SK-N-SH (cell line): ENCODE results near the gene SEMA4D. TPM values are rescaled to one million over a fixed set of nuclear protein-coding genes. Genes with fewer than 3 reads are reported as not detected.

ENCODE experiments used
- CTCF ChIA-PET: fragments of 300-600, 350-600 bp; formaldehyde crosslinking; extraction: SDS; loops from one replicate; lab custom pipeline; 2021; lab: Yijun Ruan, JAX
- POLR2A ChIA-PET: fragments of 350-600 bp; sonication (Branson Sonifier 250); formaldehyde crosslinking; extraction: SDS; loops from one replicate; lab custom pipeline; 2020; ENCODE audit warnings: antibody characterized with exemption, inconsistent platforms; lab: Yijun Ruan, JAX
- DNase-seq: peaks from one replicate; pipeline ENCODE4 v3.0.0; 2012
- H2AFZ ChIP-seq: fragments of 200-600 bp; sonication (generic); 2 replicates; pipeline ENCODE4 v1.8.1; 2016; ENCODE audit warnings: antibody characterized with exemption, mild to moderate bottlenecking, low read depth
- H3F3A ChIP-seq: fragments of 200-600 bp; sonication (generic); replicated peaks from 2 replicates; pipeline ENCODE3; 2016; ENCODE audit warnings: antibody characterized with exemption, mild to moderate bottlenecking; ENCODE audit not compliant: insufficient read depth
- H3K27ac ChIP-seq, 2 experiments: fragments of 200-500 bp in 1 of 2; fragments of 200-600 bp in 1 of 2; sonication (Bioruptor generic) in 1 of 2; sonication (generic), shearing (Covaris generic) in 1 of 2; 2 replicates each; pipeline versions ENCODE4 v1.5.1 to v1.6.1; 2014 to 2016; ENCODE audit warnings: low read depth in 2 of 2, inconsistent platforms in 1 of 2, low read length in 1 of 2, mild to moderate bottlenecking in 1 of 2, mixed read lengths in 1 of 2
- H3K27me3 ChIP-seq: fragments of 200-600 bp; sonication (generic), shearing (Covaris generic); 2 replicates; pipeline ENCODE4 v1.6.1; 2016; ENCODE audit warnings: mixed run types; ENCODE audit not compliant: insufficient read depth
- H3K36me3 ChIP-seq, 2 experiments: fragments of 200-500 bp in 1 of 2; fragments of 200-600 bp in 1 of 2; sonication (Bioruptor generic) in 1 of 2; sonication (generic) in 1 of 2; replicated peaks in 1 of 2; 2 replicates each; pipeline versions ENCODE3 to v1.5.1; 2014 to 2016; ENCODE audit warnings: low read length in 1 of 2, mild to moderate bottlenecking in 1 of 2; ENCODE audit not compliant: insufficient read depth in 2 of 2, control insufficient read depth in 1 of 2
- H3K4me1 ChIP-seq, 2 experiments: fragments of 200-500 bp in 1 of 2; fragments of 200-600 bp in 1 of 2; sonication (Bioruptor generic) in 1 of 2; sonication (generic), shearing (Covaris generic) in 1 of 2; 2 replicates each; pipeline versions ENCODE4 v1.5.1 to v1.6.1; 2014 to 2016; ENCODE audit warnings: low read depth in 1 of 2, low read length in 1 of 2, mixed run types in 1 of 2; ENCODE audit not compliant: insufficient read depth in 2 of 2, control insufficient read depth in 1 of 2
- H3K4me2 ChIP-seq: fragments of 200-600 bp; sonication (generic), shearing (Covaris generic); 2 replicates; pipeline ENCODE4 v1.6.1; 2017; ENCODE audit warnings: mixed run types
- H3K4me3 ChIP-seq, 2 experiments: fragments of 200-500 bp in 1 of 2; fragments of 200-600 bp in 1 of 2; sonication (Bioruptor generic) in 1 of 2; sonication (generic), shearing (Covaris generic) in 1 of 2; 2 replicates each; pipeline versions ENCODE4 v1.5.1 to v1.8.1; 2014 to 2016; ENCODE audit warnings: low read depth in 2 of 2, inconsistent platforms in 1 of 2, low read length in 1 of 2, mild to moderate bottlenecking in 1 of 2, mixed read lengths in 1 of 2, moderate library complexity in 1 of 2
- H3K79me2 ChIP-seq: fragments of 200-600 bp; sonication (generic); 2 replicates; pipeline ENCODE4 v1.8.1; 2017; ENCODE audit warnings: mild to moderate bottlenecking; ENCODE audit not compliant: insufficient read depth
- H3K9ac ChIP-seq: fragments of 200-600 bp; sonication (generic); 2 replicates; pipeline ENCODE4 v1.6.1; 2017; ENCODE audit warnings: mixed run types
- H3K9me2 ChIP-seq: fragments of 200-600 bp; sonication (generic); 2 replicates; pipeline ENCODE4 v1.6.1; 2017; ENCODE audit warnings: mixed run types
- H3K9me3 ChIP-seq: fragments of 200-600 bp; sonication (generic); 2 replicates; pipeline ENCODE4 v1.6.1; 2017; ENCODE audit warnings: mixed run types, mild to moderate bottlenecking, moderate library complexity
- H4K20me1 ChIP-seq: fragments of 200-600 bp; sonication (generic); 2 replicates; pipeline ENCODE4 v1.6.1; 2017; ENCODE audit warnings: mild to moderate bottlenecking, mixed run types; ENCODE audit not compliant: insufficient read depth
- CTCF ChIP-seq: fragments of 200-600 bp; sonication (generic); IDR thresholded peaks from 2 replicates; pipeline ENCODE4 v1.6.1; 2017; ENCODE audit warnings: antibody characterized with exemption, mild to moderate bottlenecking, moderate library complexity
- ELF1 ChIP-seq: IDR thresholded peaks from 2 replicates; pipeline ENCODE4 v1.4.0; 2012
- EP300 ChIP-seq, 2 experiments: IDR thresholded peaks; 2 replicates each; pipeline versions ENCODE4 v1.4.0 to v1.6.1; 2012; ENCODE audit warnings: borderline replicate concordance in 1 of 2, low read depth in 1 of 2, low read length in 1 of 2
- IRF3 ChIP-seq: fragments of 150-350 bp; IDR thresholded peaks from 2 replicates; pipeline ENCODE4 v1.6.1; 2016; ENCODE audit warnings: mild to moderate bottlenecking, low read depth, low read length
- JUND ChIP-seq: IDR thresholded peaks from 2 replicates; pipeline ENCODE4 v1.4.0; 2012
- MAX ChIP-seq: IDR thresholded peaks from 2 replicates; pipeline ENCODE4 v1.4.0; 2012; ENCODE audit warnings: low read depth
- MEF2A ChIP-seq: IDR thresholded peaks from 2 replicates; pipeline ENCODE4 v1.4.0; 2012; ENCODE audit warnings: low read depth, borderline replicate concordance
- MXI1 ChIP-seq: IDR thresholded peaks from 2 replicates; pipeline ENCODE4 v1.6.1; 2012; ENCODE audit warnings: mild to moderate bottlenecking, low read depth, low read length, improper control_type of control experiment
- NFIC ChIP-seq: IDR thresholded peaks from 2 replicates; pipeline ENCODE4 v1.4.0; 2012; ENCODE audit warnings: borderline replicate concordance
- NRF1 ChIP-seq: IDR thresholded peaks from 2 replicates; pipeline ENCODE4 v1.6.1; 2012; ENCODE audit warnings: low read depth, mild to moderate bottlenecking, low read length
- POLR2AphosphoS5 ChIP-seq: IDR thresholded peaks from 2 replicates; pipeline ENCODE4 v1.6.1; 2012; ENCODE audit warnings: low read depth, low read length
- RAD21 ChIP-seq: IDR thresholded peaks from 2 replicates; pipeline ENCODE4 v1.6.1; 2012; ENCODE audit warnings: mild to moderate bottlenecking, low read length
- RCOR1 ChIP-seq: fragments of 150-350 bp; IDR thresholded peaks from 2 replicates; pipeline ENCODE4 v1.6.1; 2017; ENCODE audit warnings: antibody characterized with exemption, low read length
- TAF1 ChIP-seq: IDR thresholded peaks from 2 replicates; pipeline ENCODE4 v1.6.1; 2012; ENCODE audit warnings: low read depth, mild to moderate bottlenecking, low read length, moderate library complexity, borderline replicate concordance
- TCF12 ChIP-seq: IDR thresholded peaks from 2 replicates; pipeline ENCODE4 v1.4.0; 2012
- TEAD4 ChIP-seq: IDR thresholded peaks from 2 replicates; pipeline ENCODE4 v1.4.0; 2012; ENCODE audit warnings: mild to moderate bottlenecking, borderline replicate concordance; ENCODE audit not compliant: insufficient read depth
- USF1 ChIP-seq: IDR thresholded peaks from 2 replicates; pipeline ENCODE4 v1.4.0; 2012; ENCODE audit warnings: low read depth, borderline replicate concordance
- YY1 ChIP-seq: IDR thresholded peaks from 2 replicates; pipeline ENCODE4 v1.4.0; 2012; ENCODE audit warnings: low read depth, mild to moderate bottlenecking
- WGBS: methylation state at CpG from one replicate; pipeline ENCODE4 v1.1.6; 2017; ENCODE audit warnings: low lambda C conversion rate; 5-methylcytosine and 5-hydroxymethylcytosine counted together
- polyA plus RNA-seq, 3 experiments: library from polyadenylated mRNA; depleted of rRNA; stranded (reverse); fragments of >200 nt; gene quantifications; 2 replicates each; pipeline ENCODE4 v1.2.3, GENCODE V29; 2012
- TF ChIP-seq, protein P1 (sequence below): IDR thresholded peaks from 2 replicates; pipeline ENCODE4; 2012

The SEMA4D gene
- polyA plus RNA-seq, 1 of the 3 experiments (the other 2 are of a cell fraction) = 4.8 TPM

DNA sequence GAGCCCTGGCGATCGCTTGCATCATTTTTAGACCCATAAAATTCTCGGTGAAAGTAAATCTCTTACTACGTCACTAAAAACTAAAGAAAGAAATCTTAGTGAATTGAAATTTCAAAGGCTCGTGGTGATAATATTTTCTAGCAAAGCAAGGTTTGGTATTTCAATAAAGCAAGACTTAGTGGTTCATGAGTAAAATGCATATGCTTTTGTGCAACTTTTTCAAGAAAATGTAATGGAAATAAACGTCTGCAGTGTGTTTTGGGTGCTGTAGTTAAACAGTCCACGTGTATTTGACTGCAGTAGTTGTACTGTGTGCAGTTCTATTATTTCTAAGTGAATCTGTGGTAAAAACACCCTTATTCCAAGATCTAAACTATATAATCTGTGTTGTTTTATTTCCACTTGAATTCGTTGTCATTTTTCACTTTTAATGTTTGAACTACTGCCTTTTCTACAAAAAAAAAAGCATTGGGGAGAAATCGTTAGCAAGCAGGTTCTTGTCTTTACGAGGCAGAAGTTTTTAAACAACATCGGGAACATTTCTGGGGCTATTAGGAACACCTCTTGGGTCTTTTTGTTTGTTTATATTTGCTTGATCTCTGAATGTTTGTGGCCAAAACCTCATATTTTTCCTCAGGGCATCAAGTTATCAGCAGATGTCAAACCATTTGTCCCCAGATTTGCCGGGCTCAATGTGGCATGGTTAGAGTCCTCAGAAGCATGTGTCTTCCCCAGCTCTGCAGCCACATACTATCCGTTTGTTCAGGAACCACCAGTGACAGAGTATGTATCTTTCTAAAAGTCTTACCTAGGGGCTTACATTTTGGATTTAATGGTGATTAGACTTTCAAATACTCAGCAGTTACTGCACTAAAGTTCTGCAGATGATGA is 178.7 kb downstream of the SEMA4D start:
- DNase-seq = peak; percentile 40
- ChIA-PET CTCF (interaction anchor here (0.7 to 3.5 kb wide), 13 partner anchors 9 to 236 kb away, joined by 3 to 34 read pairs (median 4); partner anchors contain the start of gene CKS2), POLR2A (interaction anchor here (0.6 to 1.0 kb wide), 7 partner anchors 9 to 1039 kb away, joined by 3 to 5 read pairs (median 3); no protein-coding TSS in a partner anchor)
- WGBS = 7% methylated on average over 13 of the region's 13 CpGs
- peaks cover 36 to 50% of the 10 kb centered on the region in 2 experiments for H3K36me3 ChIP-seq
- peaks cover 92% of the 10 kb centered on the region for H3K79me2 ChIP-seq
- H4K20me1 ChIP-seq = peaks cover 11% of the 10 kb centered on the region
- peak overlapping the region; percentile 47; the same call in 1 of the 2 replicates for H2AFZ ChIP-seq
- H3K4me3 ChIP-seq = peak overlapping the region; percentile 73 to 77
- peaks cover 23 to 30% of the 10 kb centered on the region in 2 experiments for H3K4me1 ChIP-seq
- H3K9me2 ChIP-seq = no peaks in the 10 kb centered on the region
- peak overlapping the region; percentile 96 to 99 for H3K27ac ChIP-seq
- no peaks in the 10 kb centered on the region for H3K27me3 ChIP-seq
- no peaks in the 10 kb centered on the region for H3K9me3 ChIP-seq
- H3K4me2 ChIP-seq = peak overlapping the region; percentile 89
- peak overlapping the region; percentile 93 for H3K9ac ChIP-seq
- TF ChIP-seq MXI1 (peak; percentile 94), RCOR1 (no peak)
- peaks cover 42% of the 10 kb centered on the region for H3F3A ChIP-seq

DNA sequence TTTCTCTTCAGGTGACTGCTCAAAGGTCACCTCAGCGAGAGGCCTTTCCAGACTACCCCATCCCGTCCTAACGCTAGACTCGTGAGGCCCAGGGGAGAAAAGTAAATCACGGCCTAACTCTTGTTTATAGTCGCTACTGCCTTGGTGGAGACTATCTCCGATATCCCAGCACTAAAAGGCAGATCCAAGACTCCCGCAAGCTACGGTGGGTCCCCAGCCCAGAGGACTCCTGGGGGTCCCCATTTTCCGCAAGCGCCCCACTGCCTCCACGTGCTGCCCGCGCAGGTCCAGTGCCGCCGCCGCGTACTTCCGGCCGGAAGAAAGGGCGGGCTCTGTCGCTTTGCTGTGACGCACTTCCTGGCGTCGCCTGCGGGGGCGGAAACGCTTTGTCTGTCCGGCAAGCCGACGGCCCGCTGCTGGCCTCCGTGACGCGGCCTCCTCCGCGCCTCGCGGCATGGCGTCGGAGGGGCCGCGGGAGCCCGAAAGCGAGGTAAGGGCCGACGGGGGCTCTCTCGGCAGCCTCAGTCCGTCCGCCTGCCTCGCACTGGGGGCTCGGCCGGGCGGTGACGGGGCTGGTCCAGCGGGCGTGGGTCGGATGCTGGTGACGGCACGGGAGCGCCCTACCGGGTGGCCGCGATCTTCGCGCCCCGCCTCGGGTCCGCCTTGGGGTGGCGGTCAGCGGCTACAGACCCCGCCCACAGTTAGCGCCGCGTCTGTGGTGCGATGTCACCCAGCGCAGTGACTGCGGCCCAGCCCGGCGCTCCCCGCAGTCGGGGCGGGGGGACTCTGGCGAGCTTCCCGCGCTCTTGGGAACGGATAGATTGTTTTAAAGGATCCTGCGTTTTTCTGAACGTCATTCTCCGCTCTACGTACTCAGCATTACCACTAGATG is 179.5 kb downstream of the SEMA4D start, which contains the start of gene SECISBP2:
SECISBP2 (plus strand) TSS at position 378 of the 892 bp plus-strand sequence; CDS start at position 455, 77 bp downstream.
- Histone ChIP-seq H3F3A (peaks cover 47% of the 10 kb centered on the region), H3K4me3 (peak within 1 kb of the TSS; percentile 73 to 77), H3K36me3 (peaks cover 36 to 50% of the 10 kb centered on the region in 2 experiments), H4K20me1 (peaks cover 20% of the 10 kb centered on the region), H3K27me3 (no peaks in the 10 kb centered on the region), H2AFZ (peak within 1 kb of the TSS; percentile 64; the same call in 1 of the 2 replicates), H3K9me3 (no peaks in the 10 kb centered on the region), H3K27ac (peak within 1 kb of the TSS; percentile 96 to 99), H3K9me2 (no peaks in the 10 kb centered on the region), H3K4me1 (peaks cover 23 to 31% of the 10 kb centered on the region in 2 experiments), H3K9ac (peak within 1 kb of the TSS; percentile 93), H3K4me2 (peak within 1 kb of the TSS; percentile 89), H3K79me2 (peaks cover 92% of the 10 kb centered on the region)
- POLR2A ChIA-PET = interaction anchor here (0.6 to 1.0 kb wide), 6 partner anchors 8 to 1038 kb away, joined by 3 to 5 read pairs (median 3); no protein-coding TSS in a partner anchor
- WGBS = 3% methylated on average over 15 of the region's 91 CpGs
- CTCF ChIA-PET = interaction anchor here (0.5 to 3.5 kb wide), 19 partner anchors 8 to 1342 kb away, joined by 3 to 34 read pairs (median 3); partner anchors contain the start of gene CKS2
- peak; percentile 94 for DNase-seq
- TF ChIP-seq IRF3 (no peak), TEAD4 (peak; percentile 1; the same call in 1 of the 2 replicates), POLR2AphosphoS5 (peak; percentile 92), MAX (peak; percentile 100), RAD21 (peak; percentile 77), YY1 (peak; percentile 66), ELF1 (peak; percentile 97), TCF12 (peak; percentile 17; the same call in 1 of the 2 replicates), TAF1 (peak; percentile 56), MEF2A (peak; percentile 5; the same call in 1 of the 2 replicates), JUND (peak; percentile 29; the same call in 1 of the 2 replicates), EP300 (IDR thresholded peaks at IDR 0.05; ENCODE audit: borderline replicate concordance in 1 of 2, low read depth in 1 of 2, low read length in 1 of 2) (no peak), RCOR1 (peak; percentile 49), USF1 (peak; percentile 71), NFIC (peak; percentile 22; the same call in 1 of the 2 replicates), NRF1 (peak; percentile 73), CTCF (peak; percentile 93)
- TF ChIP-seq, protein P1, sequence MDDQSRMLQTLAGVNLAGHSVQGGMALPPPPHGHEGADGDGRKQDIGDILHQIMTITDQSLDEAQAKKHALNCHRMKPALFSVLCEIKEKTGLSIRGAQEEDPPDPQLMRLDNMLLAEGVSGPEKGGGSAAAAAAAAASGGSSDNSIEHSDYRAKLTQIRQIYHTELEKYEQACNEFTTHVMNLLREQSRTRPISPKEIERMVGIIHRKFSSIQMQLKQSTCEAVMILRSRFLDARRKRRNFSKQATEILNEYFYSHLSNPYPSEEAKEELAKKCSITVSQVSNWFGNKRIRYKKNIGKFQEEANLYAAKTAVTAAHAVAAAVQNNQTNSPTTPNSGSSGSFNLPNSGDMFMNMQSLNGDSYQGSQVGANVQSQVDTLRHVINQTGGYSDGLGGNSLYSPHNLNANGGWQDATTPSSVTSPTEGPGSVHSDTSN = peak; percentile 51
